Testis (tissue), 3 donors: ENCODE data around the gene MED9. TPM values are rescaled to one million over a fixed set of nuclear protein-coding genes. Genes with fewer than 3 reads are reported as not detected.

Experiments
- DNase-seq: peaks from one replicate; pipeline ENCODE4 v3.0.0-alpha.2; 2019
- H3K27ac ChIP-seq, 2 donors: fragments of 200-600 bp; sonication (generic); one replicate each; pipeline ENCODE4 v1.5.1; 2019
- H3K27me3 ChIP-seq: fragments of 200-600 bp; sonication (generic); one replicate; pipeline ENCODE4 v1.5.1; 2019
- H3K36me3 ChIP-seq: fragments of 200-600 bp; sonication (generic); one replicate; pipeline ENCODE4 v1.5.1; 2017; ENCODE audit warnings: low read depth; ENCODE audit errors: missing control alignments
- H3K4me1 ChIP-seq: fragments of 200-600 bp; sonication (generic); one replicate; pipeline ENCODE4 v1.5.1; 2019
- H3K4me3 ChIP-seq, 2 donors: fragments of 200-600 bp; sonication (generic); one replicate each; pipeline ENCODE4 v1.5.1; 2017 to 2019
- H3K9me3 ChIP-seq: fragments of 200-600 bp; sonication (generic); one replicate; pipeline ENCODE4 v1.5.1; 2017
- CTCF ChIP-seq, 3 experiments: fragments of 450-650 bp in 2 of 3; fragments of 200-600 bp in 1 of 3; sonication (generic) in 1 of 3; IDR thresholded peaks; one replicate each; pipeline ENCODE4 v1.5.1; 2016 to 2019; ENCODE audit warnings: antibody characterized with exemption in 3 of 3, mild to moderate bottlenecking in 2 of 3, moderate library complexity in 1 of 3
- POLR2A ChIP-seq: fragments of 450-650 bp; IDR thresholded peaks from one replicate; pipeline ENCODE4 v1.6.1; 2017; ENCODE audit warnings: antibody characterized with exemption, mild to moderate bottlenecking, moderate library complexity
- WGBS, 2 donors: methylation state at CpG; one replicate each; pipeline ENCODE4 v1.1.5; 2018; 5-methylcytosine and 5-hydroxymethylcytosine counted together
- intact Hi-C: fragments of 100-400 bp; cut with DNase I; formaldehyde crosslinking; loops from one replicate; pipeline ENCODE4 v1.15.1; 2023; ENCODE audit warnings: low total_unique reads
- polyA plus RNA-seq: library from polyadenylated mRNA; stranded (reverse); fragments of 350-450 nt; fragmentation: Illumina TruSeq; extraction: RNeasy Lipid Tissue Mini Kit (QIAGEN cat#74804); gene quantifications from one replicate; pipeline ENCODE4 v1.2.3, GENCODE V29; 2014; ENCODE audit warnings: low read depth, low replicate concordance; ENCODE audit not compliant: insufficient read depth
- total RNA-seq, 2 donors: library from RNA; depleted of rRNA; stranded (reverse); fragments of >200 nt; gene quantifications; one replicate each; pipeline ENCODE4 v1.2.3, GENCODE V29; 2016

Gene MED9
- total and polyA plus RNA-seq, 3 donors from 2014 or later: 18.8 to 42.6 (median 35.9) TPM

GRCh38 chr17:17504341-17505140 lies 27.7 kb downstream of the MED9 start:
- TF ChIP-seq CTCF (IDR thresholded peaks at IDR 0.05) (no peak), POLR2A (no peak)
- DNase-seq: no peak
- Histone ChIP-seq H3K27ac (no peak overlapping the region), H3K4me1 (no peaks in the 10 kb centered on the region), H3K27me3 (no peaks in the 10 kb centered on the region), H3K9me3 (no peaks in the 10 kb centered on the region), H3K4me3 (no peak overlapping the region), H3K36me3 (no peaks in the 10 kb centered on the region)
- 81 to 86% methylated on average over 3 to 19 of the region's 20 CpGs for WGBS, 2 donors
- intact Hi-C loops: no loop called here

GRCh38 chr17:17505151-17505550 lies 28.4 kb downstream of the MED9 start:
- Histone ChIP-seq H3K27me3 (no peaks in the 10 kb centered on the region), H3K4me3 (no peak overlapping the region), H3K27ac (no peak overlapping the region), H3K9me3 (no peaks in the 10 kb centered on the region), H3K36me3 (no peaks in the 10 kb centered on the region), H3K4me1 (no peaks in the 10 kb centered on the region)
- 79 to 92% methylated on average over 3 of the region's 5 CpGs for WGBS, 2 donors
- no peak for DNase-seq
- no peak for TF ChIP-seq POLR2A
- TF ChIP-seq CTCF (IDR thresholded peaks at IDR 0.05): no peak
- intact Hi-C loops: no loop called here

- intact Hi-C loops: no loop called here
- H3K4me1 ChIP-seq: no peaks in the 10 kb centered on the region
- no peaks in the 10 kb centered on the region for H3K27me3 ChIP-seq
- TF ChIP-seq CTCF (IDR thresholded peaks at IDR 0.05): no peak
- TF ChIP-seq POLR2A: no peak
- H3K27ac ChIP-seq: no peak overlapping the region
- DNase-seq: no peak
- WGBS, 2 donors: 90 to 95% methylated on average over 8 to 17 of the region's 22 CpGs
- H3K36me3 ChIP-seq: no peaks in the 10 kb centered on the region
- H3K9me3 ChIP-seq: no peaks in the 10 kb centered on the region
- no peak overlapping the region for H3K4me3 ChIP-seq
Measured at GRCh38 chr17:17505610-17506171, 28.9 kb downstream of the MED9 start.

- DNase-seq: no peak
- H3K36me3 ChIP-seq: no peaks in the 10 kb centered on the region
- no peaks in the 10 kb centered on the region for H3K27me3 ChIP-seq
- WGBS, 2 donors: 81 to 86% methylated on average over 7 to 20 of the region's 22 CpGs
- H3K4me3 ChIP-seq: no peak overlapping the region
- H3K27ac ChIP-seq: no peak overlapping the region
- TF ChIP-seq POLR2A (no peak), CTCF (IDR thresholded peaks at IDR 0.05) (no peak)
- H3K4me1 ChIP-seq: no peaks in the 10 kb centered on the region
- H3K9me3 ChIP-seq: no peaks in the 10 kb centered on the region
- intact Hi-C loops: no loop called here
Measured at GRCh38 chr17:17506181-17506741, 29.5 kb downstream of the MED9 start.
